ENCODE results near the gene PRDM5.

Gene PRDM5

GRCh38 chr4:120816296-120816965, 106.1 kb downstream of the PRDM5 start:
- no peak for DNase-seq (ENCODE audit: extremely low spot score)
- ChIA-PET POLR2A (no interaction called here), CTCF (no interaction called here)
- no peak for TF ChIP-seq SUZ12 (IDR thresholded peaks at IDR 0.05)
- TF ChIP-seq SP1 (IDR thresholded peaks at IDR 0.05), result no peak
- TF ChIP-seq FOXA1 (IDR thresholded peaks at IDR 0.05), result no peak
- TF ChIP-seq ARNT (IDR thresholded peaks at IDR 0.05), result no peak
- no peak for TF ChIP-seq TARDBP (IDR thresholded peaks at IDR 0.05)
- no peak for TF ChIP-seq ZNF384 (IDR thresholded peaks at IDR 0.05)

GRCh38 chr4:120815361-120815760, 107.2 kb downstream of the PRDM5 start:
- ChIA-PET CTCF (no interaction called here), POLR2A (no interaction called here)
- TF ChIP-seq ARNT (IDR thresholded peaks at IDR 0.05), result no peak
- no peak for TF ChIP-seq SP1 (IDR thresholded peaks at IDR 0.05)
- TF ChIP-seq FOXA1 (IDR thresholded peaks at IDR 0.05), result no peak
- TF ChIP-seq FOXK2 (IDR thresholded peaks at IDR 0.05), result no peak
- TF ChIP-seq BHLHE40 (IDR thresholded peaks at IDR 0.05; ENCODE audit: borderline replicate concordance), result no peak
- TF ChIP-seq PKNOX1 (IDR thresholded peaks at IDR 0.05), result no peak
- no peak for TF ChIP-seq NFRKB (IDR thresholded peaks at IDR 0.05)
- TF ChIP-seq ZNF384 (IDR thresholded peaks at IDR 0.05), result no peak
- TF ChIP-seq CTBP1 (IDR thresholded peaks at IDR 0.05; ENCODE audit: borderline replicate concordance), result no peak
- no peak for TF ChIP-seq L3MBTL2 (conservative IDR thresholded peaks at IDR 0.05)
- TF ChIP-seq SUZ12 (IDR thresholded peaks at IDR 0.05), result no peak
- TF ChIP-seq ELF4 (IDR thresholded peaks at IDR 0.05), result no peak
- TF ChIP-seq TARDBP (IDR thresholded peaks at IDR 0.05), result no peak
- TF ChIP-seq LEF1 (IDR thresholded peaks at IDR 0.05; ENCODE audit: borderline replicate concordance), result no peak
- no peak for TF ChIP-seq FOXM1 (IDR thresholded peaks at IDR 0.05; ENCODE audit: borderline replicate concordance)
- no peak for TF ChIP-seq HDGF (IDR thresholded peaks at IDR 0.05; ENCODE audit: borderline replicate concordance)
- no peak for DNase-seq (ENCODE audit: extremely low spot score)

GRCh38 chr4:120814886-120815285, 107.6 kb downstream of the PRDM5 start:
- ChIA-PET POLR2A (no interaction called here), CTCF (no interaction called here)
- TF ChIP-seq PKNOX1 (IDR thresholded peaks at IDR 0.05), result no peak
- TF ChIP-seq FOXA1 (IDR thresholded peaks at IDR 0.05), result no peak
- no peak for TF ChIP-seq ZNF384 (IDR thresholded peaks at IDR 0.05)
- no peak for TF ChIP-seq L3MBTL2 (conservative IDR thresholded peaks at IDR 0.05)
- DNase-seq (ENCODE audit: extremely low spot score), result no peak

GRCh38 chr4:120812216-120812615, 110.3 kb downstream of the PRDM5 start:
- DNase-seq (ENCODE audit: extremely low spot score), result no peak
- ChIA-PET POLR2A (no interaction called here), CTCF (no interaction called here)
- TF ChIP-seq ELF4 (IDR thresholded peaks at IDR 0.05), result no peak
- no peak for TF ChIP-seq SP1 (IDR thresholded peaks at IDR 0.05)
- no peak for TF ChIP-seq NFRKB (IDR thresholded peaks at IDR 0.05)
- no peak for TF ChIP-seq HDGF (IDR thresholded peaks at IDR 0.05; ENCODE audit: borderline replicate concordance)
- TF ChIP-seq CTBP1 (IDR thresholded peaks at IDR 0.05; ENCODE audit: borderline replicate concordance), result no peak
- no peak for TF ChIP-seq ZNF384 (IDR thresholded peaks at IDR 0.05)
- TF ChIP-seq FOXM1 (IDR thresholded peaks at IDR 0.05; ENCODE audit: borderline replicate concordance), result no peak
- no peak for TF ChIP-seq FOXK2 (IDR thresholded peaks at IDR 0.05)
- TF ChIP-seq L3MBTL2 (conservative IDR thresholded peaks at IDR 0.05), result no peak
- TF ChIP-seq TARDBP (IDR thresholded peaks at IDR 0.05), result no peak
- TF ChIP-seq LEF1 (IDR thresholded peaks at IDR 0.05; ENCODE audit: borderline replicate concordance), result no peak
- TF ChIP-seq SUZ12 (IDR thresholded peaks at IDR 0.05), result no peak
- TF ChIP-seq BHLHE40 (IDR thresholded peaks at IDR 0.05; ENCODE audit: borderline replicate concordance), result no peak

- ChIA-PET CTCF (no interaction called here), POLR2A (no interaction called here)
- no peak for DNase-seq (ENCODE audit: extremely low spot score)
- TF ChIP-seq HDGF (IDR thresholded peaks at IDR 0.05; ENCODE audit: borderline replicate concordance) (no peak), SUZ12 (IDR thresholded peaks at IDR 0.05) (no peak), ELF4 (IDR thresholded peaks at IDR 0.05) (no peak), CTBP1 (IDR thresholded peaks at IDR 0.05; ENCODE audit: borderline replicate concordance) (no peak), LEF1 (IDR thresholded peaks at IDR 0.05; ENCODE audit: borderline replicate concordance) (no peak), NFRKB (IDR thresholded peaks at IDR 0.05) (no peak), BHLHE40 (IDR thresholded peaks at IDR 0.05; ENCODE audit: borderline replicate concordance) (no peak), ARNT (IDR thresholded peaks at IDR 0.05) (no peak), PKNOX1 (IDR thresholded peaks at IDR 0.05) (no peak), FOXA1 (IDR thresholded peaks at IDR 0.05) (no peak), FOXK2 (IDR thresholded peaks at IDR 0.05) (no peak), L3MBTL2 (conservative IDR thresholded peaks at IDR 0.05) (no peak), TARDBP (IDR thresholded peaks at IDR 0.05) (no peak), SP1 (IDR thresholded peaks at IDR 0.05) (no peak)
These were observed 113.0 kb downstream of the PRDM5 start for GRCh38 chr4:120809518-120809917.

GRCh38 chr4:120808475-120809141, 113.9 kb downstream of the PRDM5 start:
- POLR2A ChIA-PET, result no interaction called here
- no peak for DNase-seq (ENCODE audit: extremely low spot score)
- CTCF ChIA-PET, result no interaction called here
- TF ChIP-seq CTBP1 (IDR thresholded peaks at IDR 0.05; ENCODE audit: borderline replicate concordance) (no peak), HDGF (IDR thresholded peaks at IDR 0.05; ENCODE audit: borderline replicate concordance) (no peak), PKNOX1 (IDR thresholded peaks at IDR 0.05) (no peak), FOXK2 (IDR thresholded peaks at IDR 0.05) (no peak), ARNT (IDR thresholded peaks at IDR 0.05) (no peak), ZNF384 (IDR thresholded peaks at IDR 0.05) (no peak), FOXA1 (IDR thresholded peaks at IDR 0.05) (no peak), L3MBTL2 (conservative IDR thresholded peaks at IDR 0.05) (no peak)
